ENCODE measurements around the gene CRYBG2.
"Not testable (repeated sequence)": the region's sequence is repeated elsewhere in the genome, so short reads cannot be mapped to it uniquely, and the experiment has no call there.

The CRYBG2 gene

DNA sequence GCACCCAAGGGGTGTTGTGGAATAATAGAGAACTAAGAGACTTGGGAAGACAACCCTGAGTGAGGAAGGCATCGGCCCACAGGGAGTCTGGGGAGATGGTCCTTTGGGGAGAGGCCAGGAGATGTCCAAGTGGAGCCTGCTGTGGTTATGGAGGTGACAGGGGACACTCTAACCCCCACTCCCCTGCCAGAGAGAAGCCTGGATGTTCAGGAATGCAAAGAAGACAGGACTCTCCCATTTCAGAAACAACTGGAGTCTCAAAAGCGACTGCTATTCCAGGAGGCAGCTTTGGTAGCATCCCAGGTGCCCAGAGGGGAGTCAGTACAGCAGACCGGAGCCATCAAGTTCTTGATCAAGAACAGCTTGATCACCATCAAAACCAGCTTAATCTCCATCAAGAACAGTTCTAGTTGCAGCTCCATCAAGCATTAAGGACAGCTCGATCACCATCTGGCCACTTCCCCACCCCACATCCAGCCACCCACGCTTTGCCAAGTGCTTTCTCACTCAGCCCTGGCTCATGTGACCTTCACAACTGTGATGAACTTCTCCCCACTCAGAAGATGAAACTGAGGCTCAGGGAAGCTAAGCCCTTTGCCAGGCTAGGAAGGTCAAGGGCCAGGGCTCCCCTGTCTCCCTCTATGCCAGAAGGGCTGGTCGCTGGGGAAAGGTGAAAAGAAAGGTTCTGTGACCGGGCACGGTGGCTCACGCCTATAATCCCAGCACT lies 35.4 kb downstream of the CRYBG2 start:
- DNase-seq (ENCODE audit: low read depth): no peak
- no peak overlapping the region for H3K4me3 ChIP-seq (ENCODE audit: low read depth, low read length)
- TF ChIP-seq CTCF (IDR thresholded peaks at IDR 0.05; ENCODE audit: control insufficient read depth, extremely low read depth, insufficient read depth): no peak

- no peak for DNase-seq (ENCODE audit: low read depth)
- TF ChIP-seq CTCF (IDR thresholded peaks at IDR 0.05; ENCODE audit: control insufficient read depth, extremely low read depth, insufficient read depth): no peak
- H3K4me3 ChIP-seq (ENCODE audit: low read depth, low read length): no peak within 1 kb of the TSS
Measured at GRCh38 chr1:26317612-26318337, 36.2 kb downstream of the CRYBG2 start, which contains the start of gene CD52. Gene CD52, plus strand, starts transcription at chr1:26317958. Its CDS starts 60 bp downstream, at chr1:26318018.

GRCh38 chr1:26317146-26317545 lies 36.8 kb downstream of the CRYBG2 start:
- H3K4me3 ChIP-seq (ENCODE audit: low read depth, low read length): no peak overlapping the region
- DNase-seq (ENCODE audit: low read depth): no peak

DNA sequence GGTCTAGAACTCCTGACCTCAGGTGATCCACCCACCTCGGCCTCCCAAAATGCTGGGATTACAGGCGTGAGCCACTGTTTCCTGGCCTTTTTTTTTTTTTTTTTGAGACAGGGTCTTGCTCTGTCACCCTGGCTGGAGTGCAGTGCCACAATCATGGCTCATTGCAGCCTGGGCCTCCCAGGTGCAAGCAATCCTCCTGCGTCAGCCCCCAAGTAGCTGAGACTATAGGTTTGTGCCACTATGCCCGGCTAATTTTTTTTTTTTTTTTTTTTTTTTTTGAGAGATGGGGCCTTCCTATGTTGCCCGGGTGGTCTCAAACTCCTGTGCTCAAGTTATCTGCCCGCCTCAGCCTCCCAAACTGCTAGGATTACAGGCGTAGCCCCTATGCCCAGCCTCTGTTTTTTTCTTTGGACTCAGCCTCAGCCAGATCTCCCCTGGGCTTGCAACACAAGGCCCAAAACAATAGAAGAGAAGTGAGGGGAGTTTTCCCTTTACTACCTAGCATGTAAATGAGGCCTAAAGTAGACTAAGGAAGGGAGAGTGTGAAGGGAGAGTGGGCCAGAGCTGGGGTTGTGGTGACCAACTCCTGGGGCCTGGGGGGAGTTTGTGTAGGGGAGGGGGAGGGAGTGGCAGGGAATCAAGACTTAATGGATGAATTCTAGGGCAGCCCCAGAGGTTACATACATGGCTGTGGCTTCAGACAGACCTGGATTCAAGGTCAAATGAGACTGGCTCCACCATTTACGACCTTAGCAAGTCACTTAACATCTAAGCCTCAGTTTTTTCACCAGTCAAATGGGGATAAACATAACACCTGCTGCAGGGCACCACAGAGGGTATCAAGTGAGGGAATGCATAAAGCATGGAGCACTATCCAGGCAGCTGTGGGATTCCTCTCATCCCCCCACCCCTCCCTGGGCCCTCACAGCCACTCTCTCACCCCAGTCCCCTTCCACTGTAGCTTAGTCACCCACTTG lies 37.8 kb downstream of the CRYBG2 start:
- no peak for TF ChIP-seq CTCF (IDR thresholded peaks at IDR 0.05; ENCODE audit: control insufficient read depth, extremely low read depth, insufficient read depth)
- DNase-seq (ENCODE audit: low read depth): no peak
- no peak overlapping the region for H3K4me3 ChIP-seq (ENCODE audit: low read depth, low read length)

More at GRCh38 chr1:26317146-26317545, 36.8 kb downstream of the CRYBG2 start:
- no peak for TF ChIP-seq CTCF (IDR thresholded peaks at IDR 0.05; ENCODE audit: control insufficient read depth, extremely low read depth, insufficient read depth)

GRCh38 chr1:26314501-26314900 lies 39.4 kb downstream of the CRYBG2 start:
- H3K4me3 ChIP-seq (ENCODE audit: low read depth, low read length): no peak overlapping the region
- TF ChIP-seq CTCF (IDR thresholded peaks at IDR 0.05; ENCODE audit: control insufficient read depth, extremely low read depth, insufficient read depth): no peak
- DNase-seq (ENCODE audit: low read depth): no peak

DNA sequence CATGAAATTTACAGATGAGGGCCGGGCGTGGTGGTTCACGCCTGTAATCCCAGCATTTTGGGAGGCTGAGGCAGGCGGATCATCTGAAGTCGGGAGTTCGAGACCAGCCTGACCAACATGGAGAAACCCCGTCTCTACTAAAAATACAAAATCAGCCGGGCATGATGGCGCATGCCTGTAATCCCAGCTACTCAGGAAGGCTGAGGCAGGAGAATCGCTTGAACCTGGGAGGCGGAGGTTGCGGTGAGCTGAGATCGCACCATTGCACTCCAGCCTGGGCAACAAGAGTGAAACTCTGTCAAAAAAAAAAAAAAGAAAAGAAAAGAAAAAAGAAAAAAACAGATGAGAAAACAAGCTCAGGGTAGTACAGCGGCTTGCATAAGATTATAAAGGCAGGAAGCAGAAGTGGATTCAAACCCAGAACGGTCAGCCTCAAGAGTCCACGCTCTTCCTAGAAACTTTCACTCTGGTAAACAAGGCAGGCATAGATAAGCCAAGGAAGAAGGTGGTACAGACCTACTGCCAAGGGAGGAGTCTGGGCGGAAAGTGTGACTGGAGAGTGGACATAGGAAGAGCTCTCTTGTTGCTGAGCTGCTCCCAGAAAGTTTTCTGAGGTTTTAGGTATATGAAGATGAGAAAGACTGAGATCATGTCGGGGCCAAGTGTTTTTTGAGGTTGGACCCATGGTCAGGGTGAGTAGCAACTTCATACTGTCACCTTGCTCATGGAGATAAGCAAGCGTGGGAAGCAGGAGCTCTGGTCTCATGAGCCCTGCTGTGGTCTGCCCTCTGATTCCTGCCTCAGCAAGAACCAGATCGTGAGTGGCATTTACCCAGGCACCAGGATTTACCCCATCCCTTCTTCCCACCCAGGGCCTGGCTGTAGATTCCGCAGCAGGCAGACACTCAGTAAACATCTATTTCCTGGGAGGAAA lies 45.7 kb downstream of the CRYBG2 start:
- DNase-seq (ENCODE audit: low read depth); H3K4me3 ChIP-seq (ENCODE audit: low read depth, low read length): not testable (repeated sequence)

Measured in LNCaP clone FGC (cell line).